ENCODE data around the gene LCMT1.

LCMT1 gene

GRCh38 chr16:25081702-25082101 is 29.8 kb upstream of the LCMT1 start:
- H3K79me2 ChIP-seq (ENCODE audit: low read length): no peaks in the 10 kb centered on the region
- H3K27me3 ChIP-seq (ENCODE audit: low read depth, low read length): no peaks in the 10 kb centered on the region
- H4K20me1 ChIP-seq (ENCODE audit: insufficient read depth, low read length): no peaks in the 10 kb centered on the region
- peaks cover 3% of the 10 kb centered on the region; the same call in 1 of the 2 replicates for H3K9me3 ChIP-seq (ENCODE audit: insufficient read depth, low read length)
- H3K4me2 ChIP-seq (ENCODE audit: low read length): no peak overlapping the region
- H2AFZ ChIP-seq (ENCODE audit: low read depth, low read length): no peak overlapping the region
- H3K4me1 ChIP-seq (ENCODE audit: low read length): no peaks in the 10 kb centered on the region
- peaks cover 14% of the 10 kb centered on the region for H3K36me3 ChIP-seq (replicated peaks; ENCODE audit: low read depth, low read length)
- no peak overlapping the region for H3K27ac ChIP-seq (ENCODE audit: low read length)
- no peak overlapping the region for H3K9ac ChIP-seq (ENCODE audit: low read length)
- TF ChIP-seq EZH2phosphoT487 (IDR thresholded peaks at IDR 0.05; ENCODE audit: low read depth): no peak
- TF ChIP-seq, protein P1, sequence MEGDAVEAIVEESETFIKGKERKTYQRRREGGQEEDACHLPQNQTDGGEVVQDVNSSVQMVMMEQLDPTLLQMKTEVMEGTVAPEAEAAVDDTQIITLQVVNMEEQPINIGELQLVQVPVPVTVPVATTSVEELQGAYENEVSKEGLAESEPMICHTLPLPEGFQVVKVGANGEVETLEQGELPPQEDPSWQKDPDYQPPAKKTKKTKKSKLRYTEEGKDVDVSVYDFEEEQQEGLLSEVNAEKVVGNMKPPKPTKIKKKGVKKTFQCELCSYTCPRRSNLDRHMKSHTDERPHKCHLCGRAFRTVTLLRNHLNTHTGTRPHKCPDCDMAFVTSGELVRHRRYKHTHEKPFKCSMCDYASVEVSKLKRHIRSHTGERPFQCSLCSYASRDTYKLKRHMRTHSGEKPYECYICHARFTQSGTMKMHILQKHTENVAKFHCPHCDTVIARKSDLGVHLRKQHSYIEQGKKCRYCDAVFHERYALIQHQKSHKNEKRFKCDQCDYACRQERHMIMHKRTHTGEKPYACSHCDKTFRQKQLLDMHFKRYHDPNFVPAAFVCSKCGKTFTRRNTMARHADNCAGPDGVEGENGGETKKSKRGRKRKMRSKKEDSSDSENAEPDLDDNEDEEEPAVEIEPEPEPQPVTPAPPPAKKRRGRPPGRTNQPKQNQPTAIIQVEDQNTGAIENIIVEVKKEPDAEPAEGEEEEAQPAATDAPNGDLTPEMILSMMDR (IDR thresholded peaks at IDR 0.05; ENCODE audit: low read depth, low read length): no peak
- H3K4me3 ChIP-seq (ENCODE audit: low read length): no peak overlapping the region

DNA sequence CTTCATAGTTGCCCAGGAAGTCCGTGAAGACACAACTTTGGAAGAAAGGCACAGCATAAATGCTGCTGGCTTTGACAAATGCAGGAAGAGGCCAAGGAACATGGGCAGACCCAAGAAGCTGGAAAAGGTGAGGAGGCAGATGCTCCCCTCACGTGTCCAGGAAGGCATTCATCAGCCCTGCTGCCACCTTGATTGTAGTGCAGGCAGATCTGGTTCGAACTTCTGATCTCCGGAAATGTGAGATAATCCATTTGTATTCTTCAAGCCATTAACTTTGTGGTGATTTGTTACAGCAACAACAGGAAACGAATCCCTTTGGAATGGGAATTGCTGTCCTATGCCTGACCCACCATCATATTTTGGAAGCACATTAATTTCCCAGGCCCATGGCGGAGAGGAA is 28.5 kb upstream of the LCMT1 start:
- TF ChIP-seq EZH2phosphoT487 (IDR thresholded peaks at IDR 0.05; ENCODE audit: low read depth): no peak
- TF ChIP-seq, protein P1 (IDR thresholded peaks at IDR 0.05; ENCODE audit: low read depth, low read length): no peak

DNA sequence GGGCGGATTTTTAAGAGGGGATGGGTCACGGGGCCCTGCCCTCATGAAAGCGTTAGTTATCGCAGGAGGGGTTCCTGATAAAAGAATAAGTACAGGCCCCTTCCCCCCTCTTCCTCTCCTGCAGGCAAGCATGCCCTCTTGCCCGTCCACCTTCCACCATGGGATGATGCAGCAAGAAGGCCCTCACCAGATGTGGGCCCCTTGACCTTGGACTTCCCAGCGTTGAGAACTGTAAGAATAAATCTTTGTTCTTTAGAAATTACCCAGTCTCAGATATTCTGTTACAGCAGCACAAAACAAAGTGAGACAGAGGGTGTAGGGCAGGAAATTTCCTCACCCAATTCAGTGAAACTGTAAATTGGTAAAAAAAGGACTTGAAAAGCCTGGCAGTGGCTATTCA is 27.8 kb upstream of the LCMT1 start:
- TF ChIP-seq, protein P1 (IDR thresholded peaks at IDR 0.05; ENCODE audit: low read depth, low read length): no peak
- no peak for TF ChIP-seq EZH2phosphoT487 (IDR thresholded peaks at IDR 0.05; ENCODE audit: low read depth)
- no peak overlapping the region for H3K4me2 ChIP-seq (ENCODE audit: low read length)
- no peaks in the 10 kb centered on the region for H3K79me2 ChIP-seq (ENCODE audit: low read length)
- no peak overlapping the region for H2AFZ ChIP-seq (ENCODE audit: low read depth, low read length)
- no peak overlapping the region for H3K4me3 ChIP-seq (ENCODE audit: low read length)
- H4K20me1 ChIP-seq (ENCODE audit: insufficient read depth, low read length): no peaks in the 10 kb centered on the region
- no peak overlapping the region for H3K27ac ChIP-seq (ENCODE audit: low read length)
- no peaks in the 10 kb centered on the region for H3K9me3 ChIP-seq (ENCODE audit: insufficient read depth, low read length)
- H3K9ac ChIP-seq (ENCODE audit: low read length): no peak overlapping the region
- H3K36me3 ChIP-seq (replicated peaks; ENCODE audit: low read depth, low read length): peaks cover 9% of the 10 kb centered on the region
- no peaks in the 10 kb centered on the region for H3K27me3 ChIP-seq (ENCODE audit: low read depth, low read length)
- H3K4me1 ChIP-seq (ENCODE audit: low read length): no peaks in the 10 kb centered on the region

More for the DNA sequence above, 28.5 kb upstream of the LCMT1 start:
- H3K79me2 ChIP-seq (ENCODE audit: low read length): no peaks in the 10 kb centered on the region
- H4K20me1 ChIP-seq (ENCODE audit: insufficient read depth, low read length): no peaks in the 10 kb centered on the region
- no peaks in the 10 kb centered on the region for H3K4me1 ChIP-seq (ENCODE audit: low read length)
- H3K4me3 ChIP-seq (ENCODE audit: low read length): no peak overlapping the region
- H3K9me3 ChIP-seq (ENCODE audit: insufficient read depth, low read length): peaks cover 3% of the 10 kb centered on the region; the same call in 1 of the 2 replicates
- H2AFZ ChIP-seq (ENCODE audit: low read depth, low read length): no peak overlapping the region
- no peaks in the 10 kb centered on the region for H3K27me3 ChIP-seq (ENCODE audit: low read depth, low read length)
- no peak overlapping the region for H3K9ac ChIP-seq (ENCODE audit: low read length)
- no peak overlapping the region for H3K27ac ChIP-seq (ENCODE audit: low read length)
- no peak overlapping the region for H3K4me2 ChIP-seq (ENCODE audit: low read length)
- peaks cover 14% of the 10 kb centered on the region for H3K36me3 ChIP-seq (replicated peaks; ENCODE audit: low read depth, low read length)

DNA sequence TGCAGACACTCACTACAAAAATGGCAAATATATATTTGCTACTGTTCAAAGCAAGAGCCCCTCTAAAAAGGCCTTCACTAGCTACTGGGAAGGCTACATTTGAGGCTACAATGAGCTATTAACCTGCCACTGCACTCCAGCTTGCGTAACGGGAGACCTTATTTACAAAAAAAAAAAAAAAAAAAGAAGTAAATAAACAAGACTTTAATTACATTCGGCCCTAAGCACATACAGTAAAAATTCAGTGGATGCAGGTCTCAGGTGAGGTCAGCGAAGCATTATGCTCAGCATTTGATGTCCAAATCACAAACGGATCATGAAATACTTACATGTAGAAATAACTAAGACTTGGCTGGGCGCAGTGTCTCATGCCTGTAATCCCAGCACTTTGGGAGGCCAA is 26.7 kb upstream of the LCMT1 start:
- no peak overlapping the region for H3K4me2 ChIP-seq (ENCODE audit: low read length)
- no peaks in the 10 kb centered on the region for H3K79me2 ChIP-seq (ENCODE audit: low read length)
- no peaks in the 10 kb centered on the region for H3K27me3 ChIP-seq (ENCODE audit: low read depth, low read length)
- no peaks in the 10 kb centered on the region for H4K20me1 ChIP-seq (ENCODE audit: insufficient read depth, low read length)
- TF ChIP-seq, protein P1 (IDR thresholded peaks at IDR 0.05; ENCODE audit: low read depth, low read length): no peak
- no peak for TF ChIP-seq EZH2phosphoT487 (IDR thresholded peaks at IDR 0.05; ENCODE audit: low read depth)
- peaks cover 3% of the 10 kb centered on the region for H3K36me3 ChIP-seq (replicated peaks; ENCODE audit: low read depth, low read length)
- H3K9ac ChIP-seq (ENCODE audit: low read length): no peak overlapping the region
- H2AFZ ChIP-seq (ENCODE audit: low read depth, low read length): no peak overlapping the region
- no peaks in the 10 kb centered on the region for H3K4me1 ChIP-seq (ENCODE audit: low read length)
- no peak overlapping the region for H3K27ac ChIP-seq (ENCODE audit: low read length)
- no peak overlapping the region for H3K4me3 ChIP-seq (ENCODE audit: low read length)
- H3K9me3 ChIP-seq (ENCODE audit: insufficient read depth, low read length): no peaks in the 10 kb centered on the region

Data from OCI-LY3 (cell line).